PFSK-1 (cell line): Measurements from ENCODE around the gene CDH6.

Source experiments
- POLR2AphosphoS5 ChIP-seq: IDR thresholded peaks from 2 replicates; pipeline ENCODE4 v1.6.1; 2012; ENCODE audit warnings: low read depth, mild to moderate bottlenecking, control low read depth, low read length, moderate library complexity
- TF ChIP-seq, protein P1 (sequence below), 2 experiments: IDR thresholded peaks; 2 replicates each; pipeline versions ENCODE4 v1.6.1 to v1.8.0; 2011 to 2012; ENCODE audit warnings: low read depth in 2 of 2, low read length in 2 of 2, control low read depth in 1 of 2, inconsistent platforms in 1 of 2, mild to moderate bottlenecking in 1 of 2, moderate library complexity in 1 of 2; ENCODE audit not compliant: insufficient read depth in 1 of 2

DNA sequence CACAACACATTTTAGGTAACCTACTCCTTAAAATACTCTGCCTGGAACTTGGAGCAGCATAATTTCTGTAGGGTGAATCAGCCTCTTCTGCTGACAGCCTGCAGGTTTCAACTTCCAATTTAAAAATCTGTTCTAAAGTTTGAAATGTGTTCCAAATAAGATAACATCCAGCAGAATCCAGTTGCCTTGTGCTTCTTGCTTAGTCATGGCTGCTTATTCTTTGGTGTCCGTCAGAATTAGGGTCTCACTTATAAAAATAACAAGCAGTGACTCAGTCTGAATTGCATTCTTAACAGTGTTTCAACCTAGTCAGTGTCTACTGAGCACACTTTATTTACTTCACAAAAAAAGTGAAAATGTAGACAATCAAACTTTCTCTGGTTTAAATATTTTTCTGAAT is 3.7 kb downstream of the CDH6 start:
- TF ChIP-seq POLR2AphosphoS5, result no peak
- TF ChIP-seq, protein P1, sequence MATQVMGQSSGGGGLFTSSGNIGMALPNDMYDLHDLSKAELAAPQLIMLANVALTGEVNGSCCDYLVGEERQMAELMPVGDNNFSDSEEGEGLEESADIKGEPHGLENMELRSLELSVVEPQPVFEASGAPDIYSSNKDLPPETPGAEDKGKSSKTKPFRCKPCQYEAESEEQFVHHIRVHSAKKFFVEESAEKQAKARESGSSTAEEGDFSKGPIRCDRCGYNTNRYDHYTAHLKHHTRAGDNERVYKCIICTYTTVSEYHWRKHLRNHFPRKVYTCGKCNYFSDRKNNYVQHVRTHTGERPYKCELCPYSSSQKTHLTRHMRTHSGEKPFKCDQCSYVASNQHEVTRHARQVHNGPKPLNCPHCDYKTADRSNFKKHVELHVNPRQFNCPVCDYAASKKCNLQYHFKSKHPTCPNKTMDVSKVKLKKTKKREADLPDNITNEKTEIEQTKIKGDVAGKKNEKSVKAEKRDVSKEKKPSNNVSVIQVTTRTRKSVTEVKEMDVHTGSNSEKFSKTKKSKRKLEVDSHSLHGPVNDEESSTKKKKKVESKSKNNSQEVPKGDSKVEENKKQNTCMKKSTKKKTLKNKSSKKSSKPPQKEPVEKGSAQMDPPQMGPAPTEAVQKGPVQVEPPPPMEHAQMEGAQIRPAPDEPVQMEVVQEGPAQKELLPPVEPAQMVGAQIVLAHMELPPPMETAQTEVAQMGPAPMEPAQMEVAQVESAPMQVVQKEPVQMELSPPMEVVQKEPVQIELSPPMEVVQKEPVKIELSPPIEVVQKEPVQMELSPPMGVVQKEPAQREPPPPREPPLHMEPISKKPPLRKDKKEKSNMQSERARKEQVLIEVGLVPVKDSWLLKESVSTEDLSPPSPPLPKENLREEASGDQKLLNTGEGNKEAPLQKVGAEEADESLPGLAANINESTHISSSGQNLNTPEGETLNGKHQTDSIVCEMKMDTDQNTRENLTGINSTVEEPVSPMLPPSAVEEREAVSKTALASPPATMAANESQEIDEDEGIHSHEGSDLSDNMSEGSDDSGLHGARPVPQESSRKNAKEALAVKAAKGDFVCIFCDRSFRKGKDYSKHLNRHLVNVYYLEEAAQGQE (IDR thresholded peaks at IDR 0.05; ENCODE audit: insufficient read depth in 1 of 2, low read depth in 2 of 2, low read length in 2 of 2), result no peak
